CD14-positive monocyte (primary cell): Measurements from ENCODE around the gene POFUT2. TPM values are rescaled to one million over a fixed set of nuclear protein-coding genes. Genes with fewer than 3 reads are reported as not detected.

Source experiments
- DNase-seq, 3 donors: peaks; one replicate each; pipeline ENCODE4 v3.0.0-alpha.2; 2011 to 2022
- H2AFZ ChIP-seq: 2 replicates; pipeline ENCODE4 v1.6.0; 2012; ENCODE audit warnings: mild to moderate bottlenecking, low read depth, low read length, inconsistent platforms; ENCODE audit not compliant: insufficient read depth, poor library complexity, severe bottlenecking
- H3K27ac ChIP-seq, 2 donors: 1 replicate in 1 of 2; 2 replicates in 1 of 2; pipeline ENCODE4 v1.5.1; 2012 to 2013; ENCODE audit warnings: low read length in 2 of 2, control low read depth in 1 of 2, inconsistent platforms in 1 of 2, low read depth in 1 of 2, mild to moderate bottlenecking in 1 of 2
- H3K27me3 ChIP-seq, 2 donors: one replicate each; pipeline versions ENCODE4 v1.6.0 to v1.6.1; 2011 to 2013; ENCODE audit warnings: low read length in 2 of 2; ENCODE audit not compliant: control insufficient read depth in 2 of 2, insufficient read depth in 2 of 2
- H3K36me3 ChIP-seq, 2 donors: replicated peaks in 1 of 2; 1 replicate in 1 of 2; 2 replicates in 1 of 2; pipeline versions ENCODE4 v1.5.1 to v1.6.1; 2012 to 2013; ENCODE audit warnings: low read length in 2 of 2, control low read depth in 1 of 2, inconsistent platforms in 1 of 2, mild to moderate bottlenecking in 1 of 2; ENCODE audit not compliant: insufficient read depth in 2 of 2, control insufficient read depth in 1 of 2
- H3K4me1 ChIP-seq, 2 donors: 1 replicate in 1 of 2; 2 replicates in 1 of 2; pipeline versions ENCODE4 v1.5.1 to v1.6.1; 2012 to 2013; ENCODE audit warnings: low read length in 2 of 2, control low read depth in 1 of 2, inconsistent platforms in 1 of 2, mild to moderate bottlenecking in 1 of 2, moderate library complexity in 1 of 2; ENCODE audit not compliant: insufficient read depth in 2 of 2, control insufficient read depth in 1 of 2
- H3K4me2 ChIP-seq: replicated peaks from 2 replicates; pipeline ENCODE3; 2012; ENCODE audit warnings: low read length, moderate library complexity, mild to moderate bottlenecking; ENCODE audit not compliant: poor library complexity, severe bottlenecking; ENCODE audit errors: extremely low read depth
- H3K4me3 ChIP-seq, 3 experiments: fragments of 200-600 bp in 1 of 3; sonication (generic) in 1 of 3; replicated peaks in 1 of 3; 1 replicate in 2 of 3; 2 replicates in 1 of 3; pipeline ENCODE4 v1.5.1; 2011 to 2013; ENCODE audit warnings: low read length in 3 of 3, mild to moderate bottlenecking in 3 of 3, control low read depth in 2 of 3, low read depth in 2 of 3, inconsistent platforms in 1 of 3, moderate library complexity in 1 of 3
- H3K79me2 ChIP-seq: 2 replicates; pipeline ENCODE4 v1.6.0; 2012; ENCODE audit warnings: mild to moderate bottlenecking, control low read depth, inconsistent platforms, low read length, moderate library complexity; ENCODE audit not compliant: insufficient read depth
- H3K9ac ChIP-seq: 2 replicates; pipeline ENCODE4 v1.6.0; 2017; ENCODE audit warnings: low read length, mild to moderate bottlenecking; ENCODE audit not compliant: insufficient read depth, poor library complexity, severe bottlenecking
- H3K9me3 ChIP-seq, 2 donors: replicated peaks in 1 of 2; 1 replicate in 1 of 2; 2 replicates in 1 of 2; pipeline versions ENCODE4 v1.5.1 to v1.6.1; 2012 to 2013; ENCODE audit warnings: low read length in 2 of 2, control low read depth in 1 of 2; ENCODE audit not compliant: control insufficient read depth in 1 of 2, insufficient read depth in 1 of 2
- H4K20me1 ChIP-seq: 2 replicates; pipeline ENCODE4 v1.6.0; 2012; ENCODE audit warnings: mild to moderate bottlenecking, low read length, control low read depth, moderate library complexity; ENCODE audit not compliant: insufficient read depth
- H3K27ac Mint-ChIP-seq, 7 donors: one replicate each; pipeline ENCODE4 v1.8.0; 2020; ENCODE audit warnings: mild to moderate bottlenecking in 7 of 7, mixed read lengths in 7 of 7, moderate library complexity in 6 of 7, inconsistent platforms in 2 of 7
- H3K27me3 Mint-ChIP-seq, 3 donors: one replicate each; pipeline ENCODE4 v1.8.0; 2021 to 2022; ENCODE audit warnings: low read depth in 3 of 3, mild to moderate bottlenecking in 3 of 3, mixed read lengths in 3 of 3, moderate library complexity in 3 of 3, inconsistent platforms in 1 of 3
- H3K36me3 Mint-ChIP-seq, 2 donors: one replicate each; pipeline ENCODE4 v1.8.0; 2020; ENCODE audit warnings: mixed read lengths in 2 of 2, inconsistent platforms in 1 of 2, mild to moderate bottlenecking in 1 of 2
- H3K4me1 Mint-ChIP-seq: one replicate; pipeline ENCODE4 v1.8.0; 2020; ENCODE audit warnings: mild to moderate bottlenecking, mixed read lengths
- H3K4me3 Mint-ChIP-seq, 2 donors: one replicate each; pipeline ENCODE4 v1.8.0; 2020; ENCODE audit warnings: mild to moderate bottlenecking in 2 of 2, mixed read lengths in 2 of 2, moderate library complexity in 1 of 2
- H3K9me3 Mint-ChIP-seq, 7 donors: one replicate each; pipeline ENCODE4 v1.8.0; 2020 to 2022; ENCODE audit warnings: mixed read lengths in 7 of 7, mild to moderate bottlenecking in 6 of 7, moderate library complexity in 6 of 7, inconsistent platforms in 2 of 7
- WGBS: methylation state at CpG from one replicate; pipeline ENCODE4 v1.1.5; 2013; ENCODE audit warnings: missing lambda C conversion rate; ENCODE audit not compliant: insufficient coverage; 5-methylcytosine and 5-hydroxymethylcytosine counted together
- intact Hi-C, 2 donors: fragments of 100-400 bp; cut with micrococcal nuclease; formaldehyde crosslinking; loops; one replicate each; pipeline versions ENCODE4 v1.15.0 to v1.15.1; 2023
- polyA plus RNA-seq, 3 donors: library from polyadenylated mRNA; depleted of rRNA in 1 of 3; unstranded in 2 of 3; stranded (reverse) in 1 of 3; fragments of 300-500 nt in 2 of 3; fragments of >200 nt in 1 of 3; fragmentation: Illumina TruSeq in 2 of 3; gene quantifications; 1 replicate in 2 of 3; 2 replicates in 1 of 3; pipeline ENCODE4 v1.2.3, GENCODE V29; 2012 to 2021
- TF ChIP-seq, protein P1 (sequence below): fragments of 200-600 bp; IDR thresholded peaks from one replicate; pipeline ENCODE4 v1.8.0; 2022; ENCODE audit warnings: antibody characterized with exemption, mild to moderate bottlenecking

Gene POFUT2
- polyA plus RNA-seq, 3 donors: 1.8 to 21.3 (median 2.8) TPM

DNA sequence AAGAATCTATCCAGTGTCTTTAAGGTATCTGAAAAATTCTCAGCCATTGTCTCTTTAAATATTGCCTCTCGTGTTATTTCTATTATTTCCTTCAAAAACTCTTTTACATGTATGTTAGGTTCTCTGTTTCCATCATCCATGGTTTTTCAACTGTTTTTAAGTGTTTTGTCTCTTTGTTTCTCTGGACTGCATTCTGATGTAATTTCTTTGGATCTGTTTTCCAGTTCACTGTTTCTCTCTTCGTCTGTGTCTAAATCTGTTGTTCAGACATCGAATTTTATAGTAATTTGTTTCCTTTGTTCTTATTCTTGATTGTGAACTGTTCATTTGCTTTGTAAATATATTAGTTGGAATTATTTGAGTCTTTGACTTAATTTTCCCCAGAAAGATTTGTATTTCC is 44.1 kb downstream of the POFUT2 start:
- H3K4me3 Mint-ChIP-seq: no peak overlapping the region
- no peak for DNase-seq

DNA sequence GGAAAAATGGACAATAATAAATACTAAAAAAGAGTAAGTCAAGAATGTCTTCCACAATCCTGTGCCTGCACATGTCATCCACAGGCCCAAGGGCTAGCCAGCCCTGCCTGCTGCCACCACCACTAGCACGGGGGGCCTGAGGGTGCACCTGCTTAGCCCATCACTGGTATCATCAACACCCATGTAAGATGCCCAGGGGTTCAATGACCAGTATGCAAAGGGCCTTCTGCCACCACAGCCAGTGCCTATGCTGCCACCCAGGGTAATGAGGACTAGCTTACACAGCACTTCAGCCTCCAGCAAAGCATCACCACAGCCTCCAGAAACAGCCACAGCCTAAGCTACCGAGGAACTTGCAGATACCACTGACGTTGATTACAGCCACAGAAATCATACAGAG is 46.3 kb downstream of the POFUT2 start:
- Histone ChIP-seq H3K27ac (no peak overlapping the region), H3K27me3 (no peaks in the 10 kb centered on the region), H3K79me2 (no peaks in the 10 kb centered on the region), H3K9me3 (peaks cover 10% of the 10 kb centered on the region in 2 donors), H3K36me3 (no peaks in the 10 kb centered on the region), H4K20me1 (no peaks in the 10 kb centered on the region), H3K9ac (no peak overlapping the region), H3K4me1 (no peaks in the 10 kb centered on the region), H2AFZ (no peak overlapping the region), H3K4me3 (no peak overlapping the region), H3K4me2 (no peak overlapping the region)
- peaks cover 6 to 42% (median 30%) of the 10 kb centered on the region in 7 donors for H3K9me3 Mint-ChIP-seq
- DNase-seq: no peak
- H3K27me3 Mint-ChIP-seq: peaks cover 0 to 13% (median 3%) of the 10 kb centered on the region in 3 donors
- H3K4me1 Mint-ChIP-seq: peaks cover 3% of the 10 kb centered on the region
- TF ChIP-seq, protein P1, sequence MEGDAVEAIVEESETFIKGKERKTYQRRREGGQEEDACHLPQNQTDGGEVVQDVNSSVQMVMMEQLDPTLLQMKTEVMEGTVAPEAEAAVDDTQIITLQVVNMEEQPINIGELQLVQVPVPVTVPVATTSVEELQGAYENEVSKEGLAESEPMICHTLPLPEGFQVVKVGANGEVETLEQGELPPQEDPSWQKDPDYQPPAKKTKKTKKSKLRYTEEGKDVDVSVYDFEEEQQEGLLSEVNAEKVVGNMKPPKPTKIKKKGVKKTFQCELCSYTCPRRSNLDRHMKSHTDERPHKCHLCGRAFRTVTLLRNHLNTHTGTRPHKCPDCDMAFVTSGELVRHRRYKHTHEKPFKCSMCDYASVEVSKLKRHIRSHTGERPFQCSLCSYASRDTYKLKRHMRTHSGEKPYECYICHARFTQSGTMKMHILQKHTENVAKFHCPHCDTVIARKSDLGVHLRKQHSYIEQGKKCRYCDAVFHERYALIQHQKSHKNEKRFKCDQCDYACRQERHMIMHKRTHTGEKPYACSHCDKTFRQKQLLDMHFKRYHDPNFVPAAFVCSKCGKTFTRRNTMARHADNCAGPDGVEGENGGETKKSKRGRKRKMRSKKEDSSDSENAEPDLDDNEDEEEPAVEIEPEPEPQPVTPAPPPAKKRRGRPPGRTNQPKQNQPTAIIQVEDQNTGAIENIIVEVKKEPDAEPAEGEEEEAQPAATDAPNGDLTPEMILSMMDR: no peak
- H3K4me3 Mint-ChIP-seq: no peak overlapping the region
- intact Hi-C loops: no loop called here
- no peaks in the 10 kb centered on the region for H3K36me3 Mint-ChIP-seq
- H3K27ac Mint-ChIP-seq: no peak overlapping the region
- 67% methylated on average over 1 of the region's 3 CpGs for WGBS

More for the DNA sequence above, 44.1 kb downstream of the POFUT2 start:
- no peak overlapping the region for H3K27ac Mint-ChIP-seq
- no peak overlapping the region for H3K9ac ChIP-seq
- WGBS: no CpG with 5 or more reads among the region's 3 CpGs
- H3K27ac ChIP-seq: no peak overlapping the region
- intact Hi-C loops: no loop called here
- no peaks in the 10 kb centered on the region for H4K20me1 ChIP-seq
- H2AFZ ChIP-seq: no peak overlapping the region
- no peaks in the 10 kb centered on the region for H3K4me1 ChIP-seq
- H3K36me3 ChIP-seq: no peaks in the 10 kb centered on the region
- H3K9me3 Mint-ChIP-seq: peaks cover 6 to 41% (median 30%) of the 10 kb centered on the region in 7 donors
- H3K9me3 ChIP-seq: peaks cover 10% of the 10 kb centered on the region in 2 donors
- no peak overlapping the region for H3K4me3 ChIP-seq
- no peaks in the 10 kb centered on the region for H3K36me3 Mint-ChIP-seq
- H3K27me3 Mint-ChIP-seq: peaks cover 3 to 29% (median 7%) of the 10 kb centered on the region in 3 donors
- H3K4me2 ChIP-seq: no peak overlapping the region
- no peaks in the 10 kb centered on the region for H3K27me3 ChIP-seq
- TF ChIP-seq, protein P1: no peak
- H3K4me1 Mint-ChIP-seq: no peaks in the 10 kb centered on the region
- no peaks in the 10 kb centered on the region for H3K79me2 ChIP-seq
